Measurements from ENCODE around the gene SLC2A13. TPM values are rescaled to one million over a fixed set of nuclear protein-coding genes. Genes with fewer than 3 reads are reported as not detected.

Gene SLC2A13
- total and polyA plus RNA-seq, 2 donors (not counting 3 experiments of a cell fraction or from before 2014, with no cell fraction given): 1.2 to 4.9 TPM

DNA sequence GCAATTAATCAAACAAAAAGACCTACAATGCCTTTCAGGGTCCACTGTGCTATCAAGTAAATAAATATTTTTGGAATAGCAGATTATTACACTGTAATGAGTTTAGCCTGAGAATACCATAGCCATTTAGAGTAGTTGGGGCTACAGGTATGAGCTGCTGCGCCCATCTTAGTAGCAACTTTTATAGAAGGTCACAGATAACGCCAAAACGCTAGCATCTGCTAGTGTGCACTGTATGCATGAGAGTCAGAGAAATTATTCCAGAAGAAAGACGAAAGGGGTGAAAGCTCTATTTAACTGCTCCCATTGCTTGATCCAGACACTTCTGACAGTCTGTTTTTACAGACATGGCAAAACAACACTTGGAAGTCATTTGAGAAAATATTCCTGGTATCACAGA lies 48.5 kb upstream of the SLC2A13 start:
- no peak overlapping the region for H3K4me2 ChIP-seq (ENCODE audit: insufficient read depth, low read length)
- FAIRE-seq (no peak), DNase-seq (ENCODE audit: low read depth, low spot score) (no peak)
- H3K27ac ChIP-seq (ENCODE audit: insufficient read depth, low read depth, low read length): no peak overlapping the region
- H3K4me3 ChIP-seq (replicated peaks in 1 of 3; ENCODE audit: insufficient read depth in 1 of 3, low read depth in 1 of 3, low read length in 3 of 3): no peak overlapping the region
- intact Hi-C loops (cut with micrococcal nuclease): loop anchor here (10.0 kb wide), 1 partner anchor 770 kb away; no protein-coding TSS in a partner anchor
- no peak for TF ChIP-seq JUN (IDR thresholded peaks at IDR 0.05; ENCODE audit: borderline replicate concordance, insufficient read depth, insufficient read length, low read depth)
- no peak for TF ChIP-seq MYC (IDR thresholded peaks at IDR 0.05; ENCODE audit: low read depth, low read length)
- no peak for TF ChIP-seq POLR2A (IDR thresholded peaks at IDR 0.05; ENCODE audit: low read depth, low read length)
- TF ChIP-seq, protein P1, sequence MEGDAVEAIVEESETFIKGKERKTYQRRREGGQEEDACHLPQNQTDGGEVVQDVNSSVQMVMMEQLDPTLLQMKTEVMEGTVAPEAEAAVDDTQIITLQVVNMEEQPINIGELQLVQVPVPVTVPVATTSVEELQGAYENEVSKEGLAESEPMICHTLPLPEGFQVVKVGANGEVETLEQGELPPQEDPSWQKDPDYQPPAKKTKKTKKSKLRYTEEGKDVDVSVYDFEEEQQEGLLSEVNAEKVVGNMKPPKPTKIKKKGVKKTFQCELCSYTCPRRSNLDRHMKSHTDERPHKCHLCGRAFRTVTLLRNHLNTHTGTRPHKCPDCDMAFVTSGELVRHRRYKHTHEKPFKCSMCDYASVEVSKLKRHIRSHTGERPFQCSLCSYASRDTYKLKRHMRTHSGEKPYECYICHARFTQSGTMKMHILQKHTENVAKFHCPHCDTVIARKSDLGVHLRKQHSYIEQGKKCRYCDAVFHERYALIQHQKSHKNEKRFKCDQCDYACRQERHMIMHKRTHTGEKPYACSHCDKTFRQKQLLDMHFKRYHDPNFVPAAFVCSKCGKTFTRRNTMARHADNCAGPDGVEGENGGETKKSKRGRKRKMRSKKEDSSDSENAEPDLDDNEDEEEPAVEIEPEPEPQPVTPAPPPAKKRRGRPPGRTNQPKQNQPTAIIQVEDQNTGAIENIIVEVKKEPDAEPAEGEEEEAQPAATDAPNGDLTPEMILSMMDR (IDR thresholded peaks at IDR 0.05; ENCODE audit: extremely low read depth in 1 of 2, insufficient read depth in 1 of 2, low read depth in 1 of 2, low read length in 2 of 2): no peak
- TF ChIP-seq, protein P2, sequence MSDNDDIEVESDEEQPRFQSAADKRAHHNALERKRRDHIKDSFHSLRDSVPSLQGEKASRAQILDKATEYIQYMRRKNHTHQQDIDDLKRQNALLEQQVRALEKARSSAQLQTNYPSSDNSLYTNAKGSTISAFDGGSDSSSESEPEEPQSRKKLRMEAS (IDR thresholded peaks at IDR 0.05; ENCODE audit: insufficient read depth, insufficient read length): no peak
- TF ChIP-seq EZH2 (IDR thresholded peaks at IDR 0.05; ENCODE audit: borderline replicate concordance, low read depth, low read length, severe bottlenecking): no peak
- TF ChIP-seq GATA2 (IDR thresholded peaks at IDR 0.05; ENCODE audit: insufficient read depth, insufficient read length, low read depth, low read length): no peak
- no peak overlapping the region for H3K9ac ChIP-seq (replicated peaks; ENCODE audit: extremely low read depth, insufficient read depth, low read length)
- no peaks in the 10 kb centered on the region for H4K20me1 ChIP-seq (replicated peaks; ENCODE audit: control insufficient read depth, extremely low read depth, insufficient read depth, low read length)
- dilution Hi-C loops (cut with MboI; ENCODE audit: extremely low pct_ligation_motif_present, low sequenced_read_pairs): no loop called here
- H3K9me3 ChIP-seq (replicated peaks; ENCODE audit: control insufficient read depth, insufficient read depth, low read length): no peaks in the 10 kb centered on the region
- H3K27me3 ChIP-seq (ENCODE audit: control insufficient read depth in 2 of 2, insufficient read depth in 2 of 2, low read length in 2 of 2): no peaks in the 10 kb centered on the region
- H3K4me1 ChIP-seq (ENCODE audit: control insufficient read depth, extremely low read depth, insufficient read depth, low read length): peaks cover 4% of the 10 kb centered on the region
- no peaks in the 10 kb centered on the region for H3K36me3 ChIP-seq (ENCODE audit: control insufficient read depth in 2 of 2, extremely low read depth in 1 of 2, insufficient read depth in 2 of 2, low read length in 2 of 2)
- POLR2A ChIA-PET: no interaction called here
- BruUV-seq (replicated peaks): no TSS peak
- CTCF ChIA-PET: interaction anchor here (1.0 to 5.4 kb wide), 4 partner anchors 60 to 173 kb away, joined by 3 to 85 read pairs (median 4); no protein-coding TSS in a partner anchor
- H3K9me1 ChIP-seq (replicated peaks; ENCODE audit: control insufficient read depth, extremely low read depth, insufficient read depth, low read length): no peaks in the 10 kb centered on the region
- H3K79me2 ChIP-seq (ENCODE audit: control insufficient read depth, insufficient read depth, low read length): no peaks in the 10 kb centered on the region
- no peak overlapping the region for H2AFZ ChIP-seq (ENCODE audit: low read depth, low read length)
